ENCODE data around the gene MED13L. TPM values are rescaled to one million over a fixed set of nuclear protein-coding genes. Genes with fewer than 3 reads are reported as not detected.
A peak's percentile ranks its signal among the peaks of the same experiment; 100 is the strongest.
"Not testable (repeated sequence)": the region's sequence is repeated elsewhere in the genome, so short reads cannot be mapped to it uniquely, and the experiment has no call there.

The MED13L gene
- total RNA-seq, 1 donor from 2014 or later = 91.5 TPM

- no peak for DNase-seq (ENCODE audit: low read depth in 2 of 2)
These were observed 26.4 kb upstream of the MED13L start for GRCh38 chr12:116303929-116304328.

GRCh38 chr12:116303066-116303465 lies 25.6 kb upstream of the MED13L start:
- DNase-seq (ENCODE audit: low read depth in 2 of 2) = no peak

- DNase-seq (ENCODE audit: low read depth in 2 of 2) = no peak
These were observed 24.9 kb upstream of the MED13L start for GRCh38 chr12:116302166-116303058.

GRCh38 chr12:116301621-116302020 lies 24.1 kb upstream of the MED13L start:
- DNase-seq (ENCODE audit: low read depth in 2 of 2) = no peak

- no peak for DNase-seq (ENCODE audit: low read depth in 2 of 2)
These were observed 22.3 kb upstream of the MED13L start for GRCh38 chr12:116299665-116300328.

- DNase-seq (ENCODE audit: low read depth in 2 of 2) = no peak
These were observed 21.6 kb upstream of the MED13L start for GRCh38 chr12:116299064-116299463.

- no peak for DNase-seq (ENCODE audit: low read depth in 2 of 2)
These were observed 21.1 kb upstream of the MED13L start for GRCh38 chr12:116298578-116298977.

GRCh38 chr12:116297224-116297834 lies 19.8 kb upstream of the MED13L start:
- DNase-seq (ENCODE audit: low read depth in 2 of 2) = no peak

GRCh38 chr12:116295327-116296263 lies 18.1 kb upstream of the MED13L start:
- DNase-seq (ENCODE audit: low read depth in 2 of 2) = peak; percentile 8 to 41

GRCh38 chr12:116294454-116295165 lies 17.1 kb upstream of the MED13L start:
- no peak for DNase-seq (ENCODE audit: low read depth in 2 of 2)

- DNase-seq (ENCODE audit: low read depth in 2 of 2) = no peak
These were observed 16.4 kb upstream of the MED13L start for GRCh38 chr12:116293687-116294453.

GRCh38 chr12:116291218-116291617 lies 13.7 kb upstream of the MED13L start:
- DNase-seq (ENCODE audit: low read depth in 2 of 2) = no peak

- DNase-seq (ENCODE audit: low read depth in 2 of 2) = no peak
These were observed 11.2 kb upstream of the MED13L start for GRCh38 chr12:116288735-116289134.

- no peak for DNase-seq (ENCODE audit: low read depth in 2 of 2)
These were observed 10.4 kb upstream of the MED13L start for GRCh38 chr12:116287842-116288301.

GRCh38 chr12:116284396-116284795 lies 6.9 kb upstream of the MED13L start:
- no peak for DNase-seq (ENCODE audit: low read depth in 2 of 2)

GRCh38 chr12:116283881-116284280 lies 6.4 kb upstream of the MED13L start:
- DNase-seq (ENCODE audit: low read depth in 2 of 2) = not testable (repeated sequence)

GRCh38 chr12:116282371-116283286 lies 5.1 kb upstream of the MED13L start:
- no peak for DNase-seq (ENCODE audit: low read depth in 2 of 2)

- no peak for DNase-seq (ENCODE audit: low read depth in 2 of 2)
These were observed 3.2 kb upstream of the MED13L start for GRCh38 chr12:116280595-116281290.

Measured in lung microvascular endothelial cell (primary cell).